HG03175 (cell line): ENCODE results near the gene CNTN5.

ENCODE experiments used
- ATAC-seq: cut with Tn5 transposase; IDR thresholded peaks from one replicate; pipeline ENCODE4 v1.9.1; 2021; ENCODE audit warnings: mild to moderate bottlenecking, moderate library complexity; ENCODE audit not compliant: unreplicated experiment

CNTN5 gene

DNA sequence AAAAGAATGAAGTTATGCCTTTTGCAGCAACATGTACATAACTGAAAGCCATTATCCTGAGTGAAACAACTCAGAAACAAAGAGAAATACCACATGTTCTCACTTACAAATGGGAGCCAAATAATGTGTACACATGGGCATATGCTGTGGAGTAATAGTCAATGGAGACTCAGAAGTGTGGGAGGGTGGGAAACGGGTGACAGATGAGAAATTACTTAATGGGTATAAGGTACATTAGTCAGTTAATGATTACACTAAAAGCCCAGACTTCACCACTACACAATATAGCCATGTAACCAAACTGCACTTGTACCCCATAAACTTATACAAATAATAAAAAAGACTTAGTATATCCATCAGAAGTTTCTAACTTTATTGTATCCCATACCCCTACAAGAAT is 992.3 kb downstream of the CNTN5 start:
- no peak for ATAC-seq

DNA sequence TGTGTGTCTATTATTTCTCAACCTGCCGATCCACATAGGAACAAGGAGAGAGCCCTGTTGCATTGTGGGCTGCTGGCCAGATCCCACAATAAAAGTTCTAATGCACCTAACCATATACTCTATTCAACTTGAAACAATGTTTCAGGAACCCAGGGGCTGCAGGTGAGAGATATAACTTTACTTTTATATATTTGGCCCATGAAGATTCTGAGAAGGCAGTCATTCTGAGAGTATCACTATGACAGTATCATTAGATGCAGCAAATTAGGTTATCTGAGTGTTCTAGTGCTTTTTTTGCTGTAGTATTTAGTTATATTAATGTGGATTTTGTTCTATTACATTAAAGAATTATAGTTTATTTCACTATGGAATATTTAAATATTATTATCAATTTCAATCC is 1011.2 kb downstream of the CNTN5 start:
- no peak for ATAC-seq

DNA sequence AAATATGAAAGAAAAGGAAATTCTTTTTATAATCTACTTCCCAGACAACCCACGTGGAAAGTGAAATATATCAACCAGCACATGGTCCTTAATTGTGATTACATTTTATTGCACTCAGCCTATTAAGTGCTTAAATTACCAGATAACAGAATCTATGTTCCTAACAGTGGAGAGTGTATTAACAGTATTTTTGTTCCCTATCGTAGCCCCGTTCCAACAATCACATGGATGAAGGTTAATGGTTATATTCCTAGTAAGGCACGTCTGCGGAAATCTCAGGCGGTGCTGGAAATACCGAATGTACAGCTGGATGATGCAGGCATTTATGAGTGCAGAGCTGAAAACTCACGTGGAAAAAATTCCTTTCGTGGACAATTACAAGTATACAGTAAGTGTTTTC is 1040.3 kb downstream of the CNTN5 start:
- ATAC-seq, result no peak

DNA sequence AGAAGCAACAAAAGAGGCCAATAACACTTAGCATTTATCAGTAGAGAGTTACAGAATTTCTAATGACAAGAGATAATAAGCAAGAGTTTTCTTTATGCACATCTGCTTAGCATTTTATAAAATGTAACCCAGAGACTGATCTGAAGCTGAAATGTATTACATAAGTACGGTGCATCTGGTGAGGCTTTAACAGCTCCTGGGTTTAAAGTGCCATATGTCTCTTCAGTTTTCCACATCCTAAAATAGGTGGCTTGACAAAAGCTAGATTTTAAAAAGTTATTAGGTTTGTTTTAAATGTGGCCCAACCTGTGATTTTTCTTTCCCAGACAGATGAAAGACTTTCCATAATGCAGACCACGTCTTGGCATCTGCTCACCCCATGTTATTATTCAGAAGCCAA is 1045.7 kb downstream of the CNTN5 start:
- ATAC-seq, result no peak

DNA sequence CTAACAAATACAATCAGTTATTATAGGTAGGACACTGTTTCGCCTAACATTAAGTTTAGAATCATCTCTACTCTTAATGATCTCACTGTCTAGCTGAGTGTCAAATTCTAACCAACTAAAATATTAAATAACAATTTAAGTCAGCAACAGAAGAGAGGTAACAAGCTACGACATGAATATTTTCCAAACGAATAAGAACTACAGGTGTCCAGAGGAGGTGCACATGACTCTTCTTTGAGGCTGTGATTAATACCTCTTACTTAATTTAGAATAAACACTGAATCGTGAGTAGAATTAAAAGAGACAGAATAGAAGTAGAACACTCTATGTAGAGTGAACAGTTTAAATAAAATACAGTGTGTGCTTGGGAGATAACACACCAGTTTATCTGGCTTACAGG is 1047.4 kb downstream of the CNTN5 start:
- no peak for ATAC-seq

DNA sequence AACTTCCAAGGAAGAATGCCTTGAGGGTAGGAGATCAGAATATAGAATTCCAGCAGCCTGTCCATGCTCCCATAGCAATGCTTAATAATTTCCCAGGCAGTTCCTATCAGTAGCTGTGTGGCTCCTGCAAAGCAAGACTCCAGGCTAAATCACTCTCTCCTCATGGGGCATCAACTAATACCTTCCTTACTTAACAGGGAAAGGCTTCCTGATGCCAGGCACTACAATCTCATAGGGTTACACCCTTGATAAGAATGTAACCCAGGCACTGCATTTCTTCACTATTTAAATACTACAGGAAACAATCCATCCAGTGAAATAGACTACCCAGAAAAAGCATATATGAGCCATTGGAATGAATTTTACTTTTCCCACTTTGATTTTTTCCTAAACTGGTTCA is 1051.4 kb downstream of the CNTN5 start:
- ATAC-seq, result no peak

DNA sequence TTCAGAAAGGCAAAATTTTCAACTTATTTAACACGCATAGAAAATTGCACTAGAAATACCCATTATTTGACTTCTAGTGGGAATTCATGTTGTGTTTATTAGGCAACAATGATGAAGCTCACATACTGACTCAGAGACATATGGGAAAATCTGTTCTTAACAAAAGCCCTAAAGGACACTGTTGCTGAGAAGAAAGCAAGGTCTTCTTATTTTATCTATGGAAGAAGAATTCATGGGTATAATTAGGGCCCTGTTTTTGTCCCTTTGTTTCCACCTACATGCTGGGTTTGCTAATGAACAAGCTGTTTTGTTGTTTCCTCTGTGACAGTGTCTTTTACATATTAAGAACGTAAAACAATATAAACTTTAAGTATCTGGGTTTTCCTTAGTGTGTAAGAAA is 1059.6 kb downstream of the CNTN5 start:
- no peak for ATAC-seq

DNA sequence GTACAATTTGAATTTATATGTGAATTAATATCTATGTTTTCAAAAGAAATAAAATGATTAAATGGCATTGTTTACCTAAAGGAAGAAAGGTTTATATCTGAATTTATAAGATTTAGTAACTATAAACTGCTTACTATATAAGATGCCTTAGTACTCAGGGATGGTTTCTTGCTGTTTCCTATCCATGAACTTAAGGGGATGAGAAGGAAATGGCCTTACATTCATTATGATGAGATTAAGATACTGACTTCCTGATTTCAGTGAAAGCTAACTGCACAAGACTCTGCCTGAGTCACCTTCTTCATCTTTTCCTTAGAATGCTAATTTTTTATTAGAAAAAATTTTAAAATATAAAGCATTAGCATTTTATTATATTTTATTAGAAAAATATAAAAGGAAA is 1060.1 kb downstream of the CNTN5 start:
- no peak for ATAC-seq

DNA sequence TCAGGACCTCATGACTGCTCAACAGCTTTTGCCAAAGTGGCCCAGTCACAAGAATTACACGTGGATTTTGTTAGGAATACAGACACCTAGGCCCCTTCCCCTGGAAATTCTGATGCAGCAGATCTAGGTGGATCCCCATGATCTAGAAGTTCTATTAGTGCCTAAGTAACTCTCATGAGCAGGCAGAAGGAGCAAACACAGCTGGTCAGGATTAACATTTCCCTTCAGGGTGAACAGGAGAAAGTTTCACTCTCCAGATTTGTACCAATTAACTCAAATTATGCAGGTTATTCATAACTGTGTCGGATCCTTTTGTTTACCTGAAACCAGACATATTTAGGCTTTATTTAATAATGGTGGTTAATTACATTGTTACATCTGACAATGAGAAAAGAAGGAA is 1072.9 kb downstream of the CNTN5 start:
- no peak for ATAC-seq

DNA sequence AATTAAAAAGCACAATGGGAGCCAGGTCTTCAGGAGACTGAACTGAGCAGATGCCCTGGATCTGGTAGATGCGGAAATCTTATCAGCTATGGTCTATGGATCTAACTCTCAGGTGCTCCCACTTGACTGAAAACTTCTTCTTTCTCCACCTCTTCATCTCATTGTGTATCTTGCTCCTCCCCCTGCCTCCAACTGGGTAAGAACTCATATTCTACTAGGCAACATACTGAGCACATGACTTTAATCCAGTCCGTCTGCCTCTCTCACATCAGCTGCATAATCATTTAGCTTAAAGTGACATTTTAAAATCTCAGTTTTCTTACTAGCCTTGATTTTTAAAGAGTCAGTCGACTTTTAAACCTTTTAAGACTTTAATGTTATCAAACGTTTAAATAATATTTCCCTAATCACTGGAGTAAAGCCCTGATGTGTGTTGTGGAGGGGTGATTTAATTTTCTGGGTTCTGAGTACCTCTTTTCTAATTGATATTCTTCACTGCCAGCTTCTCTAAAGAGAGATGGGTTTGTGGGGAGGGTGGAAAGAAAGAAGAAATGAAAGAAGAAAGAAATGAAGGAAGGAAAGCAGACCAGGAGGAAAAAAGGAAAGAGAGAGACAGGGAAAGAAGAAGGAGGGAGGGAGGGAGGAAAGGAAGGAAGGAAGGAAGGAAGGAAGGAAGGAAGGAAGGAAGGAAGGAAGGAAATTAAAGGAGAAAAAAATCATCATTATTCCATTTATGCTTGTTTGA is 1073.5 kb downstream of the CNTN5 start:
- ATAC-seq, result no peak

DNA sequence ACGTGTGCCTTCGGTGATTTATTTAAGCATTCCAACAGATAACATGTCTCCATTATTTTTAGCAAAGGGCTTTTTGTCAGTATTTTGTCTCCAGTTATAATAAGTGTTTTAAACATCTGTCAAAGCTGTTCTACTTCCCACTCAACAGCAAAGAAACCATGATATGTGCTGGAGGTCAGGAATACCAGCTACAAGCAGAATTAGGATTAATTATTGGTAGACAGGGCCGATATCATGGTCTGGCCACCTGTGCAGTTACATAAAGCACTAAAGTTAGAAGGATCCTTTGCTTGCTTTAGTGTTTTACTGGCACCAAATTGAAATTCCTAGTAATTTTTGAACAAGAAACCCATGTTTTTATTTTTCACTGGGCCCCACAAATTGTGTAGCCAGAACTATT is 1075.1 kb downstream of the CNTN5 start:
- no peak for ATAC-seq

DNA sequence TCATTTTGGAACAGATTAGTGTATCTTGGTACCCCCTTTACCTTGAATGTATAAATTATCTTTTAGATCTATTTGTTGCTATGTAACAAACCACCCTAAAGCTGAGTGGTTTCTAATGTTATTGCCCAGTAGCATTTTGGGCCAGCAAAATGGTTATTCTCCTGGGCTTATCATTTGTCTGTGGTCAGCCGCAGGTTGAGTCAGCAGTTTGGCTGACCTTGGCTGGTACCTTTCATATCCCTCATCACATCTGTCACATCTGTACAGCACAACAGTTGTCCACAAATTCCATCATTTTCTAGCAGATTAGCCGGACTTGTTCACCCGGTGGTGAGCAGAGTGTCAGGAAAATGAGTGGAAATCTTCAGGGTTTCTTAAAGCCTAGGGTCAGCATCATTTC is 1077.8 kb downstream of the CNTN5 start:
- no peak for ATAC-seq

DNA sequence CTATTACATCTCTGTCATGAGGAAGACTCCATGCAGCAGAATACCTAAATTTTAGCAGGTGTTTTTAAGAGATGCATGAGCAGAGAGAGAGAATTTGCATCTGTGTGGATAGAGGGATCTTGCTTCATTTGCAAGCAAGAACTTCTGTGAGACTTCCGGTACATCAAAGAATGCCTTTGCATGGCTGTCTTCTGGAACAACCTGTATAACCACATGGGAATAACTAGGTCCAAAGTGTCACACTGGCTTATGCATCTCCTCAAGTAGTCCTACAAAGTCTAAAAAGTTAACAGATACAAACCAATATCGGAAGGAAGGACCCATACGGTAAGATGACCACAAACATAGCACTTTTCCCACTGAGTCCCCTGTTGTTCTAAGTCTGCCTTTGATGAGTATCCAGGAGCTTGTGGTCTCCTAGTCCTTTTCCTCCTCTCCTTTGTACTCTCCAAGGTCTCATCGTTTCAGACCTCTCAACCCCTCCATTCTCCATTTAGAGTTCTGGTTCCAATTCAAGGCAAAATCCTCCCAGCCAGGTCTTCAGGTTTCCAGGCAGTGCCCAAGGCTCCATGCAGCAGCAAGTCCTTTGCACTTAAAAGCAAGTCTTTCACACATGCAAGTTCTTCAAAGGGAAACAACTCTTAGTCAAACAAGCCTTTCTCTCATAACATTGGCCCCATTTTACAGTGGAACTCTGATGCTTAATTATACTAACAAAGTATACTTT is 1084.7 kb downstream of the CNTN5 start:
- ATAC-seq, result no peak

DNA sequence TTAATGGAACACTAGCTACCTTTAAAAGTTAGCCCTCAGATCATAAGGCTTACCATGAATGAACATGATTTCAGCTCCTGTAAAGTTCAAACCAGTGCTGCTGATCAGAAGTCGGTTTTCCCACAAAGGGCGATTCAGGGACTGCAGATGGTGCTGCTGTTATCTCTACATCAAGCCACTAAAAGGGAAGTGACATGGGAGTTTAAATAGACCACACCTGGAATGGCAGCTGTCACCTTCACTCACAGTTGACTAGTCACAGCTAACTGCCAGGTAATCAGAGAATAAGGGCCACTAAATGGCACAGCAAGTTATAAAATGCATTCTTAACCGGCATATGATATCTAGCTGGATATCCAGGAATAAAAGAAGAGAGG is 1085.2 kb downstream of the CNTN5 start:
- ATAC-seq, result no peak

DNA sequence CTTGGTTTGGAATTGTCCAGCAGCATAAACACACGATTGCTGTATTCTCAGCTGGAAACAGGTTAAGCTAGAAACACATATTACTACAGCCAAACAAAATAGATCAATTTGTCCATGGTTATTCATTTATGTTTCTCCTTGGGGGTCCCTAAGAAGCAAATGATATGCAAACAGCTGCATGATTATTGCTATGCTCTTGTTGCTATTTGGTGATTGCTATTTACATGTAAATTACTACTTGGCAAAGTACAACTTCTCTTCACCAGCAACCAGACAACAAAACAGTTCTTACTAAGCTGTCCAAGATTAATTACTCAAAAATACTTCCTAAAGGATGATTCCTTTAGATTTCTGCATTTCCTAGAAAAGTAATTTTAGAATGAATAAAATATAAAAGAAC is 1098.4 kb downstream of the CNTN5 start:
- ATAC-seq, result no peak

DNA sequence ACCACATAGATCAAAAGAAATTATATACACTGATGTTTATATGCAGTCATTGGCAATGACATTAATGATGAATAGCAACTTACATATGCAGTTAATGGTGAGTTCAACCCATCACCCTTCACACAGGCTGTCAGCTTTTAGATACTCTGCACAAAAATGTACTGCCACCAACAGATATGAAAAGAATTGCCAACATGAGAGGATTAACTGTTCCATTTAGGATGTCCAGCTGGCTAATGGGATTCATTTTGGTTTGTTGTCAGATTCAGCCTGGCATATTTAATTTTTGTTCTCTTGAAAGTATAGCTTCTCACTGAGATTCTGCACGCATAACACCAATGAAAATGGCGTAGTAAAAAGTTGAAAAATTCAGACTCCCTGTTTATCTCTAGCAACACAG is 1112.4 kb downstream of the CNTN5 start:
- no peak for ATAC-seq

DNA sequence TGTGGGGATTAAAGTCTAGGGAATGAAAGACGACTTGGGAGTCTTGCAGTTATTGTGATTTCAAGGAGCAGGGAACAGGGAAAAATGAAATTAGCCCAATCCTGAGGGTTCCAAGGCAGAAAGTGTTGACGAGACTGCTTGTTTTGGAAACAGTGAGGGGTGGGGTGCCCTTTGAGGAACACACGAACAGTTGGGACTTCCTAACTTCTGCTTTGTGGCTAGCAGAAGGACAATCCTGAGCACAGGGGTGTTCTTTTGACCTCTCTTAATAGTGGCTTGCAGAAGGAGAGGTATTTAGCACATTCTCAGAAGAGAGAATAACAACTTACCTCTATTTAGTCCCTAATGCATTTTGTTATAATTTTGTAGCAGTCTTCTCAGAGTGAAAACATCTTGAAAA is 1120.5 kb downstream of the CNTN5 start:
- ATAC-seq, result no peak

DNA sequence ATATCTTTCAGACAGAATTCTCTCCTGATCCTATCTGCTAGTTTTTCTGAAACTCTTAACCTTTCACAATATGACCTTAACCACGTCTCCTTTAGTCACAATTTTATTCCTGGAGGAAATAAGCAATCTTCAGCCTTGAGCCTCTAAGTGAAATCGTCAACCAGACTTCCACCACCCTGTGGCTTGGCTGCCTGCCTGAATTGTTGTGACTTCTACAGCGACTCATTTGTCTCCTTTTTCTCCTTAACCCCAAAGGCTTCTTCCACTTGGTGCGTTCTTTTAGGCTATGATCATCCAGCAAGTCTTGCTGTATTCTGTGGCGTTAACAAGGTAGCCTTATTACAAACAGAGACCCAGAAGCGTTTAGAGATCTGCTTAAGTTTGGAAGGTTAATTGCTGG is 1131.2 kb downstream of the CNTN5 start:
- no peak for ATAC-seq

DNA sequence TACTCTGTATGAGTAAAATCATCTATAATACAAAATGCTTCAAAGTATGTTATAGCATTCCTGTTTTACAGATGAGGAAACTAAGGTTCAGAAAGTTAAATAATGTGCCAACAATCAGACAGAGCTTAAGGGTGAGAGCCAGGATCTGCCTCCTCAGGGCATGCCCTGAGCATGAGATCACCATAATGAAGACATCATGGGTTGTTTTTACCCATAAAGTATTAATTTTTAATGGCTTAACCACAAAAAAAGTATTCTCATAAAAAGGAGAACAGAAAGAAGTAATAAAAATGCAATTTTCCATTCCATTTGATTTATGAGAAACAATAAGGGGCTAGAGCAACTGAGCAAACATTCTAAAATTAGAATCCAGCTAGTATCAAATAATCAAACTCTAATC is 1132.0 kb downstream of the CNTN5 start:
- no peak for ATAC-seq

DNA sequence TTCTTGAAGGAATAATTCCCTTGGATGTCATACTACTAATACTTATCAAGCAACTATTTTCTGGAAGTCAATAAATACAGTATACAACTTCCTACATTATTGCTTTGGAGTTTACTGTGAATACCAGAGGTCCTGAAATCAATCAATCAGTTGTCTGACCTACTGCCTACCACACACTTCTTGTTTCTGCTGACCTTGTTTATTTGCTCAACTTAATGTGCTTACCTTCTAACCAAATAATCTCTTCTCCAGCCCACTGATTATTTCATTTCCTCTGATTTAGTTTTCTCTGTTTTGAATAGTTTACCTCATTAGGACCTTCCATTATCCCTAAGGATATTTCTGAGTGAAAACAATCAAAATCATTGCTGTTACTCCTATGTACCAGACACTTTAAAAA is 1142.7 kb downstream of the CNTN5 start:
- no peak for ATAC-seq

DNA sequence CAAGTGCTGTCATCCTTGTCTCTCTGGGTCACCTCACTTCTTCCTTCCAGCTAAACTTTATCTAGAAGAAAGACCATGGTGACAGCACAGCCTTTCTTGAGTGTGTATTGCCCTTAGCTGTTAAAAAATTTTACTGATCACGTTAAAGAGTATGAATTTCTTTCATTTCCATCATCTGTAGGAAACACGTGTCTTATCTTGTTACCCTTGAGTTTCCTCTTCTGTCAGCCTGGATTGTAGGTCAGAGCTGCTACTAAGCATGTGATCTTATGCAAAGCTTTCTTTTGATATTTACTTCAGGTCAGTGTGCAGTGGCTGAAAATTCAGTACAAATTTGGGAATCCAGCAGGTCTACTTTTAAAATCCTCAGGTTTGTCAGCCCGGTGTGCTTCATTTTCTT is 1154.1 kb downstream of the CNTN5 start:
- ATAC-seq, result no peak

DNA sequence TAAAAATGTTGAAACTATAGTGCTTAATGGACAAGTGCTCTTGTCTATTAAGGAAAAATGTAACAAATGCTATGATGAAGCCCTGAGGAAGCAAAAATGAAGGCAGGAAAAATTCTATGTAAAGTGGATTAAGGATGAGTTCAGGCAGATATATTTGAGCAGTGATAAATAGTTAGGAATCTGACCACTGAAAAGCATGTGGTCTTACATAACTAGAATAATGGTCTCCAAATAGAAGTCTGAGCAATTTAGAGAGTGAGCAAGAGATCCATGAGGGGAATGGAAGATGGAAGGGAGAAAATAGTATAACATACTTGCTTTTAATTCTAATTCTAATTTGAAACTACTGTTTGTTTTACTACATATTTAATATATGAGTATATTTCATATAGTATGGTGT is 1155.7 kb downstream of the CNTN5 start:
- ATAC-seq, result no peak

DNA sequence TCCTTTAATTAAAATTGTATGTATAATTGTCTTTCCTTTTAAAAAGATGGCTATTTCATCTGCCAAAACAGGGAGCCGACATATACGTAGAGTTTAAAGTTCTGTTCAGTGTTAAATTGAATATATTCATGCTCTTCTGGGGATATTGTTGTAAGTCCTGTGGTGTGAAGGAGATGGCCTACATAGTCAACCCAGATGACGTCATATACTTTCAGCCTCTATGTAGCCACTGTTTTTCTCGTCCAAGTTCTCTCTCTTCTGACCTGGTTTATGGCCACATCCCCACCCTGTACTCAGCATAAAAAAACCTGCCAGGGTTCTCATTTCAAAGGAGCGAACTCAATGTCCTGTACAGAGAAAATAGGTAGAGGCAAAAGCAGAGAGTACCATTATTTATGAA is 1156.9 kb downstream of the CNTN5 start:
- ATAC-seq, result no peak
